Neural crest cell (in vitro differentiated cells): ENCODE data around the gene AGBL4. TPM values are rescaled to one million over a fixed set of nuclear protein-coding genes. Genes with fewer than 3 reads are reported as not detected.

ENCODE experiments used
- DNase-seq: peaks from one replicate; pipeline ENCODE4 v3.0.0; 2021; ENCODE audit warnings: low read depth, mixed read lengths, low spot score
- H3K27ac Mint-ChIP-seq: one replicate; pipeline ENCODE4 v1.8.0; 2021; ENCODE audit warnings: mild to moderate bottlenecking, mixed read lengths; ENCODE audit not compliant: unreplicated experiment
- H3K27me3 Mint-ChIP-seq: 2 replicates; pipeline ENCODE4 v1.8.0; 2021; ENCODE audit warnings: low read depth, mild to moderate bottlenecking, mixed read lengths
- H3K36me3 Mint-ChIP-seq: 2 replicates; pipeline ENCODE4 v1.8.0; 2021; ENCODE audit warnings: low read depth, mild to moderate bottlenecking, mixed read lengths
- H3K4me1 Mint-ChIP-seq: 2 replicates; pipeline ENCODE4 v1.8.0; 2021; ENCODE audit warnings: mixed read lengths
- H3K4me3 Mint-ChIP-seq: one replicate; pipeline ENCODE4 v1.8.0; 2021; ENCODE audit warnings: mild to moderate bottlenecking, mixed read lengths
- H3K9me3 Mint-ChIP-seq: 2 replicates; pipeline ENCODE4 v1.8.0; 2021; ENCODE audit warnings: mixed read lengths
- total RNA-seq: library from RNA; stranded (reverse); gene quantifications from 2 replicates; pipeline ENCODE4 v1.2.1, GENCODE V29; 2021
- TF ChIP-seq, protein P1 (sequence below): fragments of 200-600 bp; sonication (generic); conservative IDR thresholded peaks from 2 replicates; pipeline ENCODE4 v1.5.0; 2021; ENCODE audit warnings: antibody characterized with exemption, mild to moderate bottlenecking

The AGBL4 gene
- total RNA-seq, 1 donor from 2014 or later = 0.09 TPM

DNA sequence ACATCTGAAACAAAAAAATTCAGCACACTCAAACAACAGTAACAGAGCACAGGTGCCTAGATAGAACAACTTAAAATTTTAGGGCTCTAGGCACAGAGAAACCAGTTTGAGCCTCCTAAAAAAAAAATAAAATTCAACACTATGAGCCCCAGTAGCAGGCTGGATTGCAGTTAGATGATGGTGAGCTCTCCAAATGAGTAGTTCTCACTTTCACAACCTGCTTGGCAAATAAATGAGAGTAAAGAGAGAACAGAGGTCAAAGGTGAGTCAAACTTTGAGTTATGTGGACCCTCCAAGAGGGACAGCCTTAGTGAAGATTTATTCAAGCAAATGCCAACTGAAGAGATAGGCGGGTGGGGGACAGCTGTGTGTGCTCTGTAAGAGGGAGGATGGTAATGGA lies 1250.6 kb downstream of the AGBL4 start:
- H3K4me3 Mint-ChIP-seq = peak overlapping the region; percentile 56
- no peaks in the 10 kb centered on the region for H3K9me3 Mint-ChIP-seq
- peaks cover 31% of the 10 kb centered on the region for H3K4me1 Mint-ChIP-seq
- TF ChIP-seq, protein P1, sequence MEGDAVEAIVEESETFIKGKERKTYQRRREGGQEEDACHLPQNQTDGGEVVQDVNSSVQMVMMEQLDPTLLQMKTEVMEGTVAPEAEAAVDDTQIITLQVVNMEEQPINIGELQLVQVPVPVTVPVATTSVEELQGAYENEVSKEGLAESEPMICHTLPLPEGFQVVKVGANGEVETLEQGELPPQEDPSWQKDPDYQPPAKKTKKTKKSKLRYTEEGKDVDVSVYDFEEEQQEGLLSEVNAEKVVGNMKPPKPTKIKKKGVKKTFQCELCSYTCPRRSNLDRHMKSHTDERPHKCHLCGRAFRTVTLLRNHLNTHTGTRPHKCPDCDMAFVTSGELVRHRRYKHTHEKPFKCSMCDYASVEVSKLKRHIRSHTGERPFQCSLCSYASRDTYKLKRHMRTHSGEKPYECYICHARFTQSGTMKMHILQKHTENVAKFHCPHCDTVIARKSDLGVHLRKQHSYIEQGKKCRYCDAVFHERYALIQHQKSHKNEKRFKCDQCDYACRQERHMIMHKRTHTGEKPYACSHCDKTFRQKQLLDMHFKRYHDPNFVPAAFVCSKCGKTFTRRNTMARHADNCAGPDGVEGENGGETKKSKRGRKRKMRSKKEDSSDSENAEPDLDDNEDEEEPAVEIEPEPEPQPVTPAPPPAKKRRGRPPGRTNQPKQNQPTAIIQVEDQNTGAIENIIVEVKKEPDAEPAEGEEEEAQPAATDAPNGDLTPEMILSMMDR = no peak
- H3K27ac Mint-ChIP-seq = no peak overlapping the region
- no peaks in the 10 kb centered on the region for H3K27me3 Mint-ChIP-seq
- peaks cover 10% of the 10 kb centered on the region for H3K36me3 Mint-ChIP-seq
- no peak for DNase-seq

DNA sequence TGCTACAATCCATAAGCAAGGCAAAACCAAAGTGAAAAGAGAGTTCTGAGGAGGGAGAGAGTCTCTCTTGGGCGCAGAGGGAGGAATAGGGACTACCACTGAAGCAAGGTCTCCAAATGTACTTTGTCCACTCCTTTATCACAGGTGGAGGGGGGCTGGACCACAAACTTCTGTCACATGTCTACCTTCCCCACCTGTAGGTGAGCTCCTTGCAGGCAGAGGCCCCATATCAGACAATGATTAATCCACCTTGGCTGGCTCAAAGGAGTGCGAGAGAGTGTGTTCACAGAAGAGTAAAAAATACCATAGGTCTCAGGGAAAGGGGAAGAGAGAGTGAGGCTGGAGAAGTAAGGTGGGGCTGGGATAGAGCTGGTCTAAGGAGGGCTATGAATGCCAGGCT lies 1251.5 kb downstream of the AGBL4 start:
- no peaks in the 10 kb centered on the region for H3K9me3 Mint-ChIP-seq
- no peak overlapping the region for H3K27ac Mint-ChIP-seq
- DNase-seq = no peak
- H3K27me3 Mint-ChIP-seq = no peaks in the 10 kb centered on the region
- TF ChIP-seq, protein P1 = no peak
- peaks cover 10% of the 10 kb centered on the region for H3K36me3 Mint-ChIP-seq
- peaks cover 25% of the 10 kb centered on the region for H3K4me1 Mint-ChIP-seq
- peak overlapping the region; percentile 16 for H3K4me3 Mint-ChIP-seq

DNA sequence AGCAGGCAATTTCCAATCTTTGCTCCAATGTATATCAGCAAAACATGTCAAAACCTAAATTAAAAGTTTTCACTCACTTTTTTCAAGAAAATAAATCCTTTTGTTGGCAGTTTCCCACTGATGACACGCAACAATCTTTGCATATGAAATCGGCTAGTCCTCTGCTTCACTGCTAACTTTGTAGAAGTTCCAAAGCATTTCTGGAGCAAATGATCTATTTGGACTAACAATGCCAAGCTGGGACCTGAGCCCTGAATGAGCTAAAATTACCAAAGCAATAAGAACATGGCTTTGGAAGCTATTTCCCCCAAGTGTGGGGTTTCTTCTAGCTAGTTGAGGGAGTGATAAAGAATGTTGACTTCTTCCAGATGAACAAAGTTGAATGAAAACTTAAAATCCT lies 1252.2 kb downstream of the AGBL4 start:
- no peak for DNase-seq
- no peak overlapping the region for H3K4me3 Mint-ChIP-seq
- peaks cover 21% of the 10 kb centered on the region for H3K4me1 Mint-ChIP-seq
- H3K9me3 Mint-ChIP-seq = no peaks in the 10 kb centered on the region
- TF ChIP-seq, protein P1 = no peak
- H3K36me3 Mint-ChIP-seq = peaks cover 10% of the 10 kb centered on the region
- H3K27me3 Mint-ChIP-seq = no peaks in the 10 kb centered on the region
- H3K27ac Mint-ChIP-seq = no peak overlapping the region

DNA sequence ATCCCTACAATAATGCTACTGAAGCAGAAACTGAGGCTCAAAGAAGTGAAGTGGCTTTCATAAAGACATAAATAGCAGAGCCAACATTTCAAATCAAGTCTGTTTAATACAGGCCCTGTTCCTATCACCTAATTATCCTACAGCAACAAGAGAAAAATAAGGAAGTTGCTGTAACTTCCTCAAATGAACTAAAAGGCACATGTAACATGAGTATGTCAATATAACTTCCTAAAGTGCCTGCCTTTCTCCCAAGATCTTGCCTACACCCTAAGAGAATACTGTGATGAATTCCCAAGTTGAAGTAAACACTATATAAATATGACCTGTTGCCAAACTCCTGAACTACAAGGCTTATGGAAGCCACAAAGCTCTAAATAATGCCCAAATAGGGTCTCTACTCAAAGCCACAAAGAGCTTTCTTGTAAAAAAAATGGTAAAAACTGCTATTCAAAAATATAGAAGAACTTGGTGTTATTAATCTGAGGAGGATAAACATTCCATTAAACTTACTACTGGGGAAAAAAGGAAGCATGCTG lies 1255.7 kb downstream of the AGBL4 start:
- Mint-ChIP-seq H3K9me3 (no peaks in the 10 kb centered on the region), H3K36me3 (peaks cover 20% of the 10 kb centered on the region), H3K27me3 (no peaks in the 10 kb centered on the region), H3K4me3 (no peak overlapping the region), H3K4me1 (peaks cover 26% of the 10 kb centered on the region), H3K27ac (no peak overlapping the region)
- TF ChIP-seq, protein P1 = no peak
- DNase-seq = no peak

DNA sequence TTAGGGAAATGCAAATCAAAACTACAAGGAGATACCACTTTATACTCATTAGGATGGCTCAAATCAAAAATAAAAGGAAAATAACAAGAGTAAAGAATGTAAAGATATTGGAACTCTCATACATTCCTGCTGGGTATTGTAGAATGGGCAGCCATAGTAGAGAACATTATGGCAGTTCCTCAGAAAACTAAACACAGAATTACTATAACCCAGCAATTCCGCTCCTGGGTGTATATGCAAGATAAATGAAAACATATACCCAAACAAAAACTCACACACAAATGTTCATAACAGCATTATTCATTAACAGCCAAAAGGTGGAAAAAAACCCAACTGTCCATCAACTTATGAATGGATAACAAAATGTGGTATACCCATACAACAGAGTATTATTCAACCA lies 1258.4 kb downstream of the AGBL4 start:
- peaks cover 12% of the 10 kb centered on the region for H3K36me3 Mint-ChIP-seq
- H3K27me3 Mint-ChIP-seq = no peaks in the 10 kb centered on the region
- peaks cover 29% of the 10 kb centered on the region for H3K4me1 Mint-ChIP-seq
- no peak overlapping the region for H3K27ac Mint-ChIP-seq
- no peak overlapping the region for H3K4me3 Mint-ChIP-seq
- DNase-seq = no peak
- H3K9me3 Mint-ChIP-seq = no peaks in the 10 kb centered on the region
- TF ChIP-seq, protein P1 = no peak

DNA sequence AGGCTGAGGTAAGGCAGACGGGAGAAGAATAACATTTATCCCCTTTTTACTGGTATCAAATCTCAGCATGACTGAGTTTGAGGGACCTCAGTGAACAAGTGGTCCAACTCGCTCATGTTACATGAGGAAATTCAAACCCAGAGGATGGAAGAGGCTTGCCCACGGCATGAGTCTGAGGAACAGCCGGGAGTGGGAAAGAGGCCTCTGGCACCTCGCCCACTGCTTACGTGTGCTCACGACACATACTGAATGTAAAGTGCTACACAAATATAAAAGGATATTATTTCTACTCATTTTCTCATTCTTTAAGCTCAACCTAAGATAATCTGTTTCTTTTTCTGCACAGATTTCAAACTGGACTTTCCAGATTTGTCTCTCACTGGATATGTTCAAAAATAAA lies 1261.8 kb downstream of the AGBL4 start:
- Mint-ChIP-seq H3K27ac (no peak overlapping the region), H3K4me3 (no peak overlapping the region), H3K36me3 (peaks cover 27% of the 10 kb centered on the region), H3K27me3 (no peaks in the 10 kb centered on the region), H3K4me1 (peaks cover 18% of the 10 kb centered on the region), H3K9me3 (no peaks in the 10 kb centered on the region)
- DNase-seq = no peak
- TF ChIP-seq, protein P1 = no peak
